Hypothalamus (tissue), 51 donors: ENCODE data around the gene RAB40C.
"Not testable (repeated sequence)": the region's sequence is repeated elsewhere in the genome, so short reads cannot be mapped to it uniquely, and the experiment has no call there.

ENCODE experiments used
- DNase-seq, 51 donors: peaks; one replicate each; lab custom pipeline; 2025; lab: John Stamatoyannopoulos, UW

RAB40C gene

DNA sequence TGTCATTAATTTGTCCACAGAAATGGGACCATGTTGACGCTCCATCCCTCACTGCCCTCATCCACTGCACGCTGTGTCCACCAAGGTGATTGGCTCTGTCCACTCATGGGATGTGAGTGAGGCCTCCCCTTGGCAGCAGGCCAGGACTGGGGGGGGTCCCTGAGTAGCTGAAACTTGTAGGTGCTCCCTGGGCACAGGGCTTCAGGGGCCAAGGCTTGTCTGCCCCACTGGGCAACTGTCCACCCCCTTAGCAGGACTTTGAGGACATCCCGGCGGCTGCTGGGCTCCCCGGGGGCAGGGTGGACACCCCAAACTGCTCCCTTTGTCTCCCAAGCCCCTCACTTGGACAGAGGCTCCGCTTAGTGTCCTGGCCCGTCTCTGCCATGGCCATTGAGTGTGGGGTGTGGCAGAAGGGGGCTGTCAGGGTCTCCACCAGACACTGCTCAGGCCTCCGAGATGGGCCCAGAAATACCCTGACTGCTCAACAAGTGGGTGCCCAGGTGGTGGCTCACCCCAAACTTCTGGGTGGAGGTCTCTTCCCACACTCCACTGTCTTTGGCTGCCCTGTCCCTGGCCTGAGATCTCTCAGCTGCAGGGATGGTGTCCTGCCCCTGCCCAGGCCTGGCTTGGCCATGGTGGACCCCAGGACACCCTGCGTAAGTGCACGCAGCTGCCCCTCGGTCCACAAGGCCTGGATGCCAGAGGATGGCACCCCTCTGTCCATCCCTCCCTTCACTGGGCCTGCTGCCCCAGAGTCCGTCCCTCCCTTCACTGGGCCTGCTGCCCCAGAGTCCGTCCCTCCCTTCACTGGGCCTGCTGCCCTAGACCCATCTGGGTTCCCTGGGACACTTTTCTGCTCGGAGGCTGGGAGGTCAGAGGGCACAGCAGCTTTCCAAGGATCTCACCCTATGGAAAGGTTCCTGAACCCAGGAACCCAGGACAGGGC is 2.9 kb upstream of the RAB40C start:
- peak in 13 of 51 donors; percentile 10 to 42 (median 31) for DNase-seq

GRCh38 chr16:588639-588888 is 1.3 kb upstream of the RAB40C start:
- DNase-seq: peak in 6 of 51 donors; percentile 13 to 45 (median 40)

- peak; percentile 92 to 100 (median 98) for DNase-seq
These were observed 793 bp upstream of the RAB40C start for GRCh38 chr16:588889-589657.

DNA sequence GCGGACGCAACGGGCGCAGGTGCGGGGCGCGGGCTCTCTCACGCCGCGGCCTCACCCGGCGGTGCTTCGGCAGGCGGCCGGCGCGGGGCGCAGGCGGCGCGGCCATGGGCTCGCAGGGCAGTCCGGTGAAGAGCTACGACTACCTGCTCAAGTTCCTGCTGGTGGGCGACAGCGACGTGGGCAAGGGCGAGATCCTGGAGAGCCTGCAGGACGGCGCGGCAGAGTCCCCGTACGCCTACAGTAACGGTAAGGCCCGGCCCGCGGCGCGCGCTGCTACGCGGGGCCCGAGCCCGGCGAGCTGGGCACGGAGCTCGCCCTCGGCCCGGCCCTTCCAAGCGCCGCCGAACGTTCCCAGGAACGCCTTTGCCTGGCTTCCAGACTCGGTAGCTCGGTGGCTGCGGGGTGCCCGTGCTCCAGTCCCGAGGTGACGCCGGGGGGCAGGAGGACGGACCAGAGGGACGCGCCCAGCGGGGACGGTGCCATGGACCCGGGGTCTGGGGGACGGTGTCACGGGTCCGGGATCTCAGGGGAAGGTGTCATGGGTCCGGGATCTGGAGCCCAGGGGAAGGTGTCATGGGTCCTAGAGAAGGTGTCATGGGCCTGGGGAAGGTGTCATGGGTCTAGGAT is 435 bp downstream of the RAB40C start:
- no peak for DNase-seq

DNA sequence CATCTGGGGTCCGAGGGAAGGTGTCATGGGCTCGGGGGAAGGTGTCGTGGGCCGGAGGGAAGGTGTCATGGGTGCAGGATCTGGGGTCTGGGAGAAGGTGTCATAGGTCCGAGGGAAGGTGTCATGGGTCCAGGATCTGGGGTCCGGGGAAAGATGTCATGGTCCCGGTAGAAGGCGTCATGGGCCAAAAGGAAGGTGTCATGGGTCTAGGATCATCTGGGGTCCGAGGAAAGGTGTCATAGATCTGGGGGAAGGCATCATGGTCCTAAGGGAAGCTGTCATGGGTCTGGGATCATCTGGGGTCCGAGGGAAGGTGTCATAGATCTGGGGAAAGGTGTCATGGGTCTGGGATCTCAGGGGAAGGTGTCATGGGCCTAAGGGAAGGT is 942 bp downstream of the RAB40C start:
- no peak for DNase-seq

DNA sequence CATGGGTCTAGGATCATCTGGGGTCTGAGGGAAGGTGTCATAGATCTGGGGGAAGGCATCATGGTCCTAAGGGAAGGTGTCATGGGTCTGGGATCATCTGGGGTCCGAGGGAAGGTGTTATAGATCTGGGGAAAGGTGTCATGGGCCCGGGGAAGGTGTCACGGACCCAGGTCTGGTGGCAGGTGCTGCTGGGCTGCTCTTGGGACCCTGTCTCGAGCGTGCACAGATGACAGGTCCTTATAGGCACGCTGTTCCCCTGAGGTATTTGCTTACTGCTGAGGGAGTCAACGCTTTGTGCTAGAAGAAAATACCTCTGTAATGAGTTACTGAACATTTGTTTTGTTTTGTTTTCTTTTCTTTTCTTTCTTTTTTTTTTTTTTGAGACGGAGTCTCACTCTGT is 1.4 kb downstream of the RAB40C start:
- DNase-seq: no peak

- DNase-seq: no peak
These were observed 2.1 kb downstream of the RAB40C start for GRCh38 chr16:591892-592517.

GRCh38 chr16:592518-593306 is 2.8 kb downstream of the RAB40C start:
- peak in 30 of 51 donors; percentile 4 to 80 (median 46) for DNase-seq

- no peak for DNase-seq
These were observed 3.5 kb downstream of the RAB40C start for GRCh38 chr16:593406-593805.

DNA sequence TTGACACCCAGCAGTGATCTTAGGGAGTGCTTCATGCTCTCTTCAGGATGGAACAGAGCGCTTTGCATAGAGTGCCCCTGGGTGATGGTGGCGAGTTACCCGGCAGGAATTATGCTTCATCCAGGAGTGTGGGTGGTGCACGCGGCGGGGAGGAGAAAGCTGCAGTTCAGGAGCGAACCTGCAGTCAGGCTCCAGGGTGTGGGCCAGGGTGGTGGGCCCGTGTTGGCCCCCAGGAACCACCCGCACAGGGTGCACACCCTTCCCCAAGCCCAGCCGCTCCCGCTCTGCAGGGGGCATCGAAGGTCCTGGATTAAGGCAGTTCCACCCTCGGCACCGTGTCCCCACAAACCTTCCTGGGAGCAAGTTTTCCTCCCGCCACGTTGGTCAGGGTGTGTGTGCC is 3.9 kb downstream of the RAB40C start:
- DNase-seq: peak in 1 of 51 donors; percentile 16

DNA sequence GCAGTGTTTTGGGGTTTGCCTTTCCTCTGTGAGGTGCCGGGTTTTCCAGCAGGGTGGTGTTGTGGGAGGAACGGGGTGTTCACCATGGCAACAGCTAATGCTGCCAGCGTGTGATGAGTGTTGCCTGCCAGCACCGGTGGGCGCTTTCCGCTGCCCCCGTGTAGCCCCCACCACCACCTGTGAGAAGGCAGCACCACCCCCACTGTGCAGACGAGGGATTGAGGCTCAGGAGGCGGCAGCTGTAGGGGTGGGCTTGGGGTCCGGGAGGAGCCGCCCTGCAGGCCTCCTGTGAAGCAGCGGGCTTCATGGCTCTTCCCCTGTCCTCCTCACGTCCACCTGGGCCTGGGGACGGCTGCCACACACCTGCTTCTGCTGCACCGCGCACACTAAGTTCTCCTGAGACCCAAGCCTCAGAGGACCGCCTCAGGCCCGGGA is 5.2 kb downstream of the RAB40C start:
- no peak for DNase-seq

DNA sequence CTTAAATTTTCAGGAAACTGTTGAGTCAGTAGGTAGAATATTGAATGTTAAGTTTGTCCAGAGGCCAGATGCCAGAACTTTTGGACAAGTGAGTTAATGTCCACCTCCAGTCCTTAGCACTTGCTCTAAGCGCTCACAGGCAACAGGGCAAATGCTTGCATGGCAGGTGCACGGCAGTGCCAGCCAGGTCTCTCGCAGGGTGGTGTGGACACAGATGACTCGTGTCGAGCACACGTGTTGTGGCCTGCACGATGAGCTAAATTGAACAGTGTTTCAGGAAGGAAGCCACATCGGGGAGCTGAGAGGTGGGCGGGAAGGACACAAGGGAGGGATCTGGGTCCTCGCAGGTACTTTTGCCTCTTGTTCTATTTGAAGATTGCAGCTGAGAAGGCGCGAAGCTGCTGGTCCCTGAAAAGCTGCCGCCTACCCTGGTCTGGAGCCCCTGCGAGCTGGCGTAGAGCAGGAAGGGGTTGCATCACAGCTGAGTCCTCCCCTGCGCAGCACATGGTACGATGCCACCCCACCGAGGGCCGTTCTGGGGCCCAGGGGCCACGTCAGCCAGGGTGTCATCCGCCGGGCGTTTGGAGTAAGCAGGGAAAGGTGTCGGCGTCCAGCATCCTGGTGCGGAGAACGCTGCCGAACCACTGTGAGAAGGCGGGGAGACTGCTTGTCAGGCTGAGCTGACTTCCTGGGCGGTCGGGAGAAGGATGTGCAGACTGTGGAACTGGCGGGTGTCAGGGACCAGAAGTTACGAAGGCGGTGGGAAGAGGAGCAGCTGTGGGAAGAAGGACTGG is 6.3 kb downstream of the RAB40C start:
- peak in 1 of 51 donors; percentile 67 for DNase-seq

- DNase-seq: no peak
These were observed 6.8 kb downstream of the RAB40C start for GRCh38 chr16:596736-597060.

- not testable (repeated sequence) for DNase-seq
These were observed 7.8 kb downstream of the RAB40C start for GRCh38 chr16:597655-598054.

GRCh38 chr16:598823-599739 is 9.2 kb downstream of the RAB40C start:
- no peak for DNase-seq

GRCh38 chr16:600781-601180 is 10.9 kb downstream of the RAB40C start:
- DNase-seq: no peak

DNA sequence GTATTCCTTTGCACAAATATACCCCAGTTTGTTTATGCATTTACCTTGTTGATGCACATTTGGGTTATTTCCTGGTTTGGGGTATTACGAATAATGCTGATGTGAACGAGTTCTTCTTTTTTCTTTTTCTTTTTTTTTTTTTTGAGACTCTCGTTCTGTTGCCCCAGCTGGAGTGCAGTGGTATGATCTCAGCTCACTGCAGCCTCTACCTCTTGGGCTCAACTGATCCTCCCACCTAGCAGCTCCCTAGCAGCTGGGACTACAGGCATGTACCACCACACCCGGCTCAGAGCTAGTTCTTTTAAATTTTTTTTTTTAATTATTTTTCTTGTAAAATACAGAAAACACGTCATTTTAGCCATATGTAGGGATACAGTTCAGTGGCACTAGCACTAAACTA is 14.1 kb downstream of the RAB40C start:
- DNase-seq: no peak

DNA sequence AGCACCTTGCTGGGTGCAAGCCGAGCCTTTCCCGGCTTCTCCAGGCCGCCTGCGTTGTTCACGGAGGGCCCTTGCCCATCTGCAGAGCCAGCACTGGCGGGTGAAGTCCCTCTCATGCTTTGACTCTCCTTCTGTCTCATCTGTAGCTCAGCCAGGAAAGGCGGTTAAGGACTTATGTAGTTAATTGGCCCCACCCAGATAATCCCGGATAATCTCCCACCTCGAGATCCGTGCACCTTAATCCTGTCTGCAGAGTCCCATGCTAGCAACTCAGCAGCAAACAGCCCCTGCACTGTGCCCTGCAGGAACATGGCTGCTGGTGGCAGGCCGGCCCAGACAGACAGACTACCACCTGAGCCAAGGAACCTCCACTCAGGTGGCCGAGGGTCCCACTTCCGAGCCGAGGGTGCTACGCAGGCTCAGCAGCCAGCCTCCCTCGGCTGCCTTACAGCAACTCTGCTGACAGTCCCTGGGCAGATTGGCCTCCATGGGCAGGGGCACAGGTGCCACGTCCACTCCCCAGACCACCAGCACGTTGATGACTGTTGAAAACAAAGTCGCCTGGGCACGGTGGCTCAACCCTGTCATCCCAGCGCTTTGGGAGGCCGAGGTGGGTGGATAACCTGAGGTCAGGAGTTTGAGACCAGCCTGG is 16.9 kb downstream of the RAB40C start:
- DNase-seq: no peak
